Colonic mucosa (tissue), 4 donors: ENCODE measurements around the gene PTPRA. TPM values are rescaled to one million over a fixed set of nuclear protein-coding genes. Genes with fewer than 3 reads are reported as not detected.

Experiments
- DNase-seq: peaks from one replicate; pipeline ENCODE4 v3.0.0-alpha.2; 2020
- H3K27ac ChIP-seq: fragments of 200-600 bp; one replicate; pipeline ENCODE4 v1.8.0; 2021
- H3K27me3 ChIP-seq: fragments of 200-600 bp; one replicate; pipeline ENCODE4 v1.8.0; 2021
- H3K36me3 ChIP-seq: fragments of 200-600 bp; one replicate; pipeline ENCODE4 v1.8.0; 2021
- H3K4me1 ChIP-seq: fragments of 200-600 bp; one replicate; pipeline ENCODE4 v1.8.0; 2021; ENCODE audit warnings: mild to moderate bottlenecking
- H3K4me3 ChIP-seq: fragments of 200-600 bp; one replicate; pipeline ENCODE4 v1.8.0; 2021
- H3K9ac ChIP-seq, 2 donors: one replicate each; pipeline ENCODE4 v1.7.0; 2013; ENCODE audit warnings: control low read depth in 2 of 2, low read depth in 2 of 2, low read length in 2 of 2
- H3K9me3 ChIP-seq: fragments of 200-600 bp; one replicate; pipeline ENCODE4 v1.8.0; 2021
- intact Hi-C: fragments of 100-400 bp; cut with DNase I; formaldehyde crosslinking; loops from one replicate; pipeline ENCODE4 v1.14.1; 2022
- total RNA-seq, 2 donors: library from RNA; stranded (reverse); fragmentation: NEBNext Ultra II Directional in 1 of 2; extraction: Animal tissue kit (Norgen Biotek cat#: 25700) in 1 of 2; gene quantifications; one replicate each; pipeline ENCODE4 v1.2.1, GENCODE V29; 2021
- TF ChIP-seq, protein P1 (sequence below): fragments of 200-600 bp; IDR thresholded peaks from one replicate; pipeline ENCODE4 v1.8.0; 2022; ENCODE audit warnings: antibody characterized with exemption, mild to moderate bottlenecking
- donor health status: healthy.
- donor health status: DM: no; HTN: no; CAD: no.
- donor health status: DM: no; HTN: no; CAD: no.

PTPRA gene
- total RNA-seq, 2 donors from 2014 or later: 30.3 to 55.2 TPM

DNA sequence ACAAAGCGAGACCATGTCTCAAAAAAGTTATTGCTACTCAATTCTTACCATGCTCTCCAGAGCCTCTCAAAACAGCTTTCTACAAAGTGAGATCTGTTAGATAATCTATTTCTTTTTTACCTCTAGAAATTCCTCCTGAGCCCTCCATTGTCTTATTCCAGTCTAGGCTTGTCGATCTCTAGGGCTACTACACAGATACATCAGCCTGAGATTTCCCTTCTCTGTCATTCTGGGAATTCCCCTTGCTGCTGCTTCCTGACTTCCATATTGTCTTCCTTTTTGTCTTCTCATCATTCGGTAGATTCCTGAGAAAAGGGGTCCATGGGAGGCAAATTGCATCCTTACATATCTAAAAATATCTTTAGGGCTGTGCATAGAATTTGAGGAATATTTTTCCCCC is 94.6 kb downstream of the PTPRA start:
- Histone ChIP-seq H3K4me1 (no peaks in the 10 kb centered on the region), H3K27me3 (no peaks in the 10 kb centered on the region), H3K36me3 (no peaks in the 10 kb centered on the region), H3K9ac (no peak overlapping the region), H3K9me3 (no peaks in the 10 kb centered on the region), H3K4me3 (no peak overlapping the region), H3K27ac (no peak overlapping the region)
- DNase-seq: no peak
- TF ChIP-seq, protein P1, sequence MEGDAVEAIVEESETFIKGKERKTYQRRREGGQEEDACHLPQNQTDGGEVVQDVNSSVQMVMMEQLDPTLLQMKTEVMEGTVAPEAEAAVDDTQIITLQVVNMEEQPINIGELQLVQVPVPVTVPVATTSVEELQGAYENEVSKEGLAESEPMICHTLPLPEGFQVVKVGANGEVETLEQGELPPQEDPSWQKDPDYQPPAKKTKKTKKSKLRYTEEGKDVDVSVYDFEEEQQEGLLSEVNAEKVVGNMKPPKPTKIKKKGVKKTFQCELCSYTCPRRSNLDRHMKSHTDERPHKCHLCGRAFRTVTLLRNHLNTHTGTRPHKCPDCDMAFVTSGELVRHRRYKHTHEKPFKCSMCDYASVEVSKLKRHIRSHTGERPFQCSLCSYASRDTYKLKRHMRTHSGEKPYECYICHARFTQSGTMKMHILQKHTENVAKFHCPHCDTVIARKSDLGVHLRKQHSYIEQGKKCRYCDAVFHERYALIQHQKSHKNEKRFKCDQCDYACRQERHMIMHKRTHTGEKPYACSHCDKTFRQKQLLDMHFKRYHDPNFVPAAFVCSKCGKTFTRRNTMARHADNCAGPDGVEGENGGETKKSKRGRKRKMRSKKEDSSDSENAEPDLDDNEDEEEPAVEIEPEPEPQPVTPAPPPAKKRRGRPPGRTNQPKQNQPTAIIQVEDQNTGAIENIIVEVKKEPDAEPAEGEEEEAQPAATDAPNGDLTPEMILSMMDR: no peak
- intact Hi-C loops: no loop called here

DNA sequence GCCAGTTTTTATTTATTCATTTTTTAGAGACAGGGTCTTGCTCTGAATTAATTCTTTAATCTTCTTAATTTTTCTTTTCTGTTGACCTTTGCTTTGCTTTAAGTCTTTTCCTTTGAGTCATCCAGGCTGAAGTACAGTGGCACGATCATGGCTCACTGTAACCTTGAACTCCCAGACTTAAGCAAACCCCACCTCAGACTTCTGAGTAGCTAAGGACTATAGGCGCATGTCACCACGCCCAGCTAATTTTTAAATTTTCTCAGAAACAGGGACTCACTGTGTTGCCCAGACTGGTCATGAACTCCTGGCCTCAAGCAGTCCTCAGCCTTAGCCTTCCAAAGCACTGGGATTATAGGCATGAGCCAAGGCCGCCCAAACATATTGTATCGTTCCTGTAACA is 98.8 kb downstream of the PTPRA start:
- no peaks in the 10 kb centered on the region for H3K36me3 ChIP-seq
- H3K9me3 ChIP-seq: no peaks in the 10 kb centered on the region
- H3K9ac ChIP-seq: no peak overlapping the region
- intact Hi-C loops: no loop called here
- H3K27me3 ChIP-seq: no peaks in the 10 kb centered on the region
- no peak overlapping the region for H3K27ac ChIP-seq
- H3K4me1 ChIP-seq: no peaks in the 10 kb centered on the region
- H3K4me3 ChIP-seq: no peak overlapping the region
- no peak for DNase-seq
- TF ChIP-seq, protein P1: no peak

DNA sequence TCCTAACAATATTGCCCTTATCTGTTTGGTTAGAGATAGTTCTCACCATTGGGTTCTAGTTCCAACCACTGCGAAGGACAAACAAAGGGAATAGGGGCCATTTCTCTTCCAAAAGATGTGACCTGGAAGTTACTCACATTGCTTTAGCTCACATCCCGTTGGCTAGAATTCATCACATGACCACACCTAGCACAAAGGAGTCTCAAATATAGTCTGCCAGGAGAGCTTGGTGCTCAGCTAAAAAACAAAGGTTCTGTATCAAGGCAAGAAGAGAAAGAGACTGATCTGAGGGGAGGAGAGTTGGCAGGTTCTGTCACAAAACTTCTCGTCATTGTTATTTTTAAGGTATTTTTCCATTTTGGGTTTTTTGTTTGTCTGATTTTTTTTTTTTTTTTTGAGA is 100.3 kb downstream of the PTPRA start:
- H3K9ac ChIP-seq: no peak overlapping the region
- no peaks in the 10 kb centered on the region for H3K4me1 ChIP-seq
- intact Hi-C loops: no loop called here
- DNase-seq: no peak
- H3K27me3 ChIP-seq: no peaks in the 10 kb centered on the region
- H3K9me3 ChIP-seq: no peaks in the 10 kb centered on the region
- H3K4me3 ChIP-seq: no peak overlapping the region
- TF ChIP-seq, protein P1: no peak
- H3K36me3 ChIP-seq: no peaks in the 10 kb centered on the region
- no peak overlapping the region for H3K27ac ChIP-seq

DNA sequence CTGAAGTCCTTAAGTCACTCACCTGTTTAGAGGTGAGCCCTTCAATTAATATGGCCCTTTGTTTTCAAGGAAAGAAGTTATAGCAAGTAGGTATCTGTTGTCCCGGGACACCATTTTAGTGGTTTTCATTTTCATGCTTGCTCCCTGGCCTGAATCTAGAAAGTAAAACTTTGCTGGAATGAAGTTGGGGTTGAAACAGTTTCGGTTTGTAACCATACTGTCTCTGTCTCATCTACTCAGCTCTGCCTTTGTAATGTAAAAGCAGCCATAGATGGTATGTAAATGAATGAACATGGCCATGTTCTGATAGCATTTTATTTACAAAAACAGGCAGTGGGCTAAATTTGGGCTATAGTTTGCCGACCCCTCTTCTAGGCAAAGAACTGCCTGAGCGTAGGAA is 105.2 kb downstream of the PTPRA start:
- TF ChIP-seq, protein P1: no peak
- H3K4me1 ChIP-seq: no peaks in the 10 kb centered on the region
- no peak for DNase-seq
- no peaks in the 10 kb centered on the region for H3K27me3 ChIP-seq
- H3K27ac ChIP-seq: no peak overlapping the region
- no peaks in the 10 kb centered on the region for H3K36me3 ChIP-seq
- intact Hi-C loops: no loop called here
- no peaks in the 10 kb centered on the region for H3K9me3 ChIP-seq
- no peak overlapping the region for H3K4me3 ChIP-seq
- H3K9ac ChIP-seq: no peak overlapping the region

DNA sequence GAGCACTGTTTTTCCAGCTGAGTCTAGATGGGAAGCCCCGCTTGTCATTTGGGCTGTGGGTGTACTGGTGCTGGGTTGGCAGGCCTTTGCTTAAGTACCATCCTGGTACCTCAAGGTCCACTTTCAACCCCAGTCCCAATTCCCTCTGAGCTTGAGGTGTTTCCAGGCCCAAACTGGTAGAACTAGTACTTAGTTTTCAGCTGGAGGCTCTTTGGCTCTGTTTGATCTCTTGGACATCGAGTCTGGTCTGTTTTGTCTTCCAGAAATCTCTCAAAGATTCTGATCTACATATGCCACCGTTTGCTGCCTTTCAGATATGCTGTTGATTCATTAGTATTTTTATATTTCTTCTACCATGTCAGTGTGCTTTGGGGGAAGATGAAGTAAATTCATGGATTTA is 108.4 kb downstream of the PTPRA start:
- Histone ChIP-seq H3K4me1 (no peaks in the 10 kb centered on the region), H3K4me3 (no peak overlapping the region), H3K27me3 (no peaks in the 10 kb centered on the region), H3K9me3 (no peaks in the 10 kb centered on the region), H3K36me3 (no peaks in the 10 kb centered on the region), H3K27ac (no peak overlapping the region), H3K9ac (no peak overlapping the region)
- DNase-seq: no peak
- intact Hi-C loops: no loop called here
- TF ChIP-seq, protein P1: no peak

DNA sequence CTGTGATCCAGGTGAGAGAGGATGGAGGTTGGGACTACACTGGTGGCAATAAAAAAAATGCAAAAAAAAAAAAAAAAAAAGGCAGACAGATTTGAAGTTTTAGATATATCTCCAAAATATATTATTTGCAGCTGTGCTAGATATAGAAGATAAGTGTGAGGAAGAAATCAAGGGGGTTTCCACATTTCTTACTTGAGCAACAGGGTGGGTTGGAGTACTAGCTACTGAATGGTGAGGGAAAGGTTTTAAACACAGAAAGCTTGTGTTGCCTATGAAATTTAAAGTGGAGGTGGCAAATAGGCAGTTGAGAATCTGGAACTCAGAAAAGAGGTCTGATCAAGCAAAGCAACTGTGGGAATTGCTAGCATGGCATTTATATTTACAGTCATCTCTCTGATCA is 110.2 kb downstream of the PTPRA start:
- no peaks in the 10 kb centered on the region for H3K27me3 ChIP-seq
- H3K36me3 ChIP-seq: no peaks in the 10 kb centered on the region
- no peak overlapping the region for H3K27ac ChIP-seq
- no peaks in the 10 kb centered on the region for H3K4me1 ChIP-seq
- intact Hi-C loops: no loop called here
- no peak overlapping the region for H3K9ac ChIP-seq
- TF ChIP-seq, protein P1: no peak
- H3K9me3 ChIP-seq: no peaks in the 10 kb centered on the region
- no peak for DNase-seq
- no peak overlapping the region for H3K4me3 ChIP-seq
